PC-3 (cell line): ENCODE measurements around the gene JARID2. TPM values are rescaled to one million over a fixed set of nuclear protein-coding genes. Genes with fewer than 3 reads are reported as not detected.

ENCODE experiments used
- ATAC-seq: fragments of 200-7000 bp; cut with Tn5 transposase; 2 replicates; pipeline ENCODE4 v1.9.1; 2020; ENCODE audit warnings: mild to moderate bottlenecking, moderate library complexity
- BruUV-seq: library from RNA; stranded (reverse); fragments of 400-500 nt; replicated peaks from 2 replicates; lab custom pipeline; 2021; lab: Mats Ljungman, UMichigan
- CTCF ChIA-PET: fragments of 300-600 bp; sonication (Branson Sonifier 250); formaldehyde crosslinking; loops from one replicate; lab custom pipeline; 2022; ENCODE audit warnings: antibody characterized with exemption; lab: Charles Lee
- POLR2A ChIA-PET: fragments of 300-600 bp; sonication (Branson Sonifier 250); formaldehyde crosslinking; loops from one replicate; lab custom pipeline; 2022; ENCODE audit warnings: antibody characterized with exemption; ENCODE audit not compliant: unreplicated experiment; lab: Charles Lee
- DNase-seq: peaks from one replicate; pipeline ENCODE4 v3.0.0-alpha.2; 2015
- H2AFZ ChIP-seq: fragments of 300-600 bp; sonication (generic); 2 replicates; pipeline ENCODE4 v1.6.0; 2016; ENCODE audit warnings: antibody characterized with exemption, low read length
- H3F3A ChIP-seq: fragments of 300-600 bp; sonication (generic); one replicate; pipeline ENCODE4 v1.6.0; 2017; ENCODE audit warnings: antibody characterized with exemption, low read length, control low read depth, mild to moderate bottlenecking; ENCODE audit not compliant: unreplicated experiment
- H3K27ac ChIP-seq: fragments of 300-600 bp; sonication (generic); 2 replicates; pipeline ENCODE4 v1.5.1; 2016; ENCODE audit warnings: mild to moderate bottlenecking, low read length
- H3K27me3 ChIP-seq: fragments of 300-600 bp; sonication (generic); 2 replicates; pipeline ENCODE4 v1.6.1; 2016; ENCODE audit warnings: low read length, mixed read lengths
- H3K36me3 ChIP-seq: fragments of 300-600 bp; sonication (generic); 2 replicates; pipeline ENCODE4 v1.6.1; 2016; ENCODE audit warnings: low read depth, mixed run types, low read length, mixed read lengths
- H3K4me1 ChIP-seq: fragments of 300-600 bp; sonication (generic); 2 replicates; pipeline ENCODE4 v1.5.1; 2016; ENCODE audit warnings: low read length; ENCODE audit not compliant: insufficient read depth
- H3K4me2 ChIP-seq: fragments of 300-600 bp; sonication (generic); 2 replicates; pipeline ENCODE4 v1.6.0; 2016; ENCODE audit warnings: low read length
- H3K4me3 ChIP-seq: fragments of 300-600 bp; sonication (generic); 2 replicates; pipeline ENCODE4 v1.5.1; 2016; ENCODE audit warnings: mild to moderate bottlenecking, low read length, mixed read lengths
- H3K79me2 ChIP-seq: fragments of 300-600 bp; sonication (generic); 2 replicates; pipeline ENCODE4 v1.6.1; 2017; ENCODE audit warnings: low read length, mixed read lengths
- H3K9ac ChIP-seq: fragments of 300-600 bp; sonication (generic); 2 replicates; pipeline ENCODE4 v1.6.0; 2016; ENCODE audit warnings: mild to moderate bottlenecking, low read length
- H3K9me2 ChIP-seq: fragments of 300-600 bp; sonication (generic); replicated peaks from 2 replicates; pipeline ENCODE4 v1.6.1; 2016; ENCODE audit warnings: mixed run types, low read length, mixed read lengths
- H3K9me3 ChIP-seq: fragments of 300-600 bp; sonication (generic); 2 replicates; pipeline ENCODE4 v1.6.1; 2016; ENCODE audit warnings: low read length, mixed read lengths
- H4K20me1 ChIP-seq: fragments of 300-600 bp; sonication (generic); 2 replicates; pipeline ENCODE4 v1.6.1; 2016; ENCODE audit warnings: low read length, mixed read lengths
- EZH2 ChIP-seq: fragments of 300-600 bp; sonication (generic); IDR thresholded peaks from one replicate; pipeline ENCODE4 v1.6.1; 2017; ENCODE audit warnings: antibody characterized with exemption, mild to moderate bottlenecking, low read length; ENCODE audit not compliant: unreplicated experiment
- EZH2phosphoT487 ChIP-seq: fragments of 300-600 bp; sonication (generic); IDR thresholded peaks from 2 replicates; pipeline ENCODE4 v1.6.1; 2018; ENCODE audit warnings: mild to moderate bottlenecking, antibody characterized with exemption, low read length, borderline replicate concordance
- intact Hi-C: fragments of 100-400 bp; cut with micrococcal nuclease; formaldehyde crosslinking; loops from 2 replicates; pipeline ENCODE4 v1.9.0; 2023
- total RNA-seq: library from RNA; depleted of rRNA; stranded (reverse); fragments of >200 nt; gene quantifications from 2 replicates; pipeline ENCODE4 v1.2.3, GENCODE V29; 2014
- TF ChIP-seq, protein P1 (sequence below): fragments of 300-600 bp; sonication (generic); conservative IDR thresholded peaks from 2 replicates; pipeline ENCODE4 v1.5.1; 2017; ENCODE audit warnings: antibody characterized with exemption, low read depth, mild to moderate bottlenecking, low read length

Gene JARID2
- total RNA-seq, 1 experiment from 2014 or later, result 11.0 TPM

GRCh38 chr6:15292721-15293302 lies 46.9 kb downstream of the JARID2 start:
- ATAC-seq, result peak; percentile 54
- H3F3A ChIP-seq, result no peaks in the 10 kb centered on the region
- H3K79me2 ChIP-seq, result peaks cover 96% of the 10 kb centered on the region
- no peak overlapping the region for H3K4me3 ChIP-seq
- peaks cover 47% of the 10 kb centered on the region; the same call in 1 of the 2 replicates for H4K20me1 ChIP-seq
- H3K9me3 ChIP-seq, result no peaks in the 10 kb centered on the region
- intact Hi-C loops, result loop anchor here (5.0 kb wide), 1 partner anchor 36 kb away; no protein-coding TSS in a partner anchor
- TF ChIP-seq, protein P1, sequence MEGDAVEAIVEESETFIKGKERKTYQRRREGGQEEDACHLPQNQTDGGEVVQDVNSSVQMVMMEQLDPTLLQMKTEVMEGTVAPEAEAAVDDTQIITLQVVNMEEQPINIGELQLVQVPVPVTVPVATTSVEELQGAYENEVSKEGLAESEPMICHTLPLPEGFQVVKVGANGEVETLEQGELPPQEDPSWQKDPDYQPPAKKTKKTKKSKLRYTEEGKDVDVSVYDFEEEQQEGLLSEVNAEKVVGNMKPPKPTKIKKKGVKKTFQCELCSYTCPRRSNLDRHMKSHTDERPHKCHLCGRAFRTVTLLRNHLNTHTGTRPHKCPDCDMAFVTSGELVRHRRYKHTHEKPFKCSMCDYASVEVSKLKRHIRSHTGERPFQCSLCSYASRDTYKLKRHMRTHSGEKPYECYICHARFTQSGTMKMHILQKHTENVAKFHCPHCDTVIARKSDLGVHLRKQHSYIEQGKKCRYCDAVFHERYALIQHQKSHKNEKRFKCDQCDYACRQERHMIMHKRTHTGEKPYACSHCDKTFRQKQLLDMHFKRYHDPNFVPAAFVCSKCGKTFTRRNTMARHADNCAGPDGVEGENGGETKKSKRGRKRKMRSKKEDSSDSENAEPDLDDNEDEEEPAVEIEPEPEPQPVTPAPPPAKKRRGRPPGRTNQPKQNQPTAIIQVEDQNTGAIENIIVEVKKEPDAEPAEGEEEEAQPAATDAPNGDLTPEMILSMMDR, result no peak
- no peak for TF ChIP-seq EZH2phosphoT487
- no TSS peak for BruUV-seq
- no peak overlapping the region for H3K4me2 ChIP-seq
- H3K9ac ChIP-seq, result no peak overlapping the region
- peaks cover 22% of the 10 kb centered on the region for H3K4me1 ChIP-seq
- no peak for DNase-seq
- H3K9me2 ChIP-seq, result no peaks in the 10 kb centered on the region
- ChIA-PET CTCF (no interaction called here), POLR2A (no interaction called here)
- H2AFZ ChIP-seq, result no peak overlapping the region
- no peak overlapping the region for H3K27ac ChIP-seq
- 0 out of 2 replicates have a peak, but pooled peaks cover 3% of the 10 kb centered on the region for H3K36me3 ChIP-seq
- H3K27me3 ChIP-seq, result no peaks in the 10 kb centered on the region

DNA sequence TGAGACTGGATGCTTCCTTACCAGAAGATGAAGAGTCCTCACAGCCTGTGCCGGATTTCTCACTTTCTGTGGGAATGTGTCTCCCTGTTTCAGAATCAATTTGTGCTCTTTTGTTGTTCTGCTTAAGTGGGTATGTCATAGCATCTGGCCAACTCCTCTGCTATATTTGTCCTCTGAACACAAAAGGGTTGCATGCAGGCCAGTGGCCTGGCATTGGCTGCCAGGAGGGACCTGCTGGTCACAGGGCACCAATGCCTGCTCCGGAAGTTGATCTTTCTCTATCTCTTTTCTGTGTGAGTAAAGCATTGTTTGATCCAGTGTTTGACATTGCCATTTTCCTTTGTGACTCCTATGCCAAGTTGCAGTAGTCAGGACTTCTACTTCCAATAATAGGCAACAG lies 47.8 kb downstream of the JARID2 start:
- Histone ChIP-seq H3K9me2 (no peaks in the 10 kb centered on the region), H4K20me1 (peaks cover 43% of the 10 kb centered on the region; the same call in 1 of the 2 replicates), H3K79me2 (peaks cover 95% of the 10 kb centered on the region)

DNA sequence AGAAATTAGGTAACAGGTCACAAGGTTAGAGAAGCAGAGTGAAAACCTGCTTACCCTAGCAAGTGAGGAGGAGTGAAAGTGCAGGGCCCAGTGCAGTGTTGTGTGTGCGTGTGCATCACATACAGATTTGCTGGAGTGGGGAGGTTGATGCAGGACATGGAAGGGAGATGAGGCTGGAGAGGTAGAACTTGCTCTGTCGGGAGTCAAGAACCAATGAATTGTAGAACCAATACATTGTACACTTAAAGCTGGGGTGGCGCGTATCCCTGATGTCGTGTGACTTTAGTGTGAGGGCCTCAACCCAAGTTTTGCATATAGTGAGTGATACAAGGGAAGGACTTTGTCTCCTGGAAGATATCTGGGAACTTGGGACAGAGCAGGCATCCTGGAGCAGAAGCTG lies 48.6 kb downstream of the JARID2 start:
- DNase-seq (no peak), ATAC-seq (no peak)
- Histone ChIP-seq H3K9me2 (no peaks in the 10 kb centered on the region), H3K4me2 (no peak overlapping the region), H3K27me3 (no peaks in the 10 kb centered on the region), H4K20me1 (peaks cover 43% of the 10 kb centered on the region; the same call in 1 of the 2 replicates), H2AFZ (no peak overlapping the region), H3K4me3 (no peak overlapping the region), H3K9ac (no peak overlapping the region), H3K36me3 (0 out of 2 replicates have a peak, but pooled peaks cover 3% of the 10 kb centered on the region), H3F3A (no peaks in the 10 kb centered on the region), H3K79me2 (peaks cover 95% of the 10 kb centered on the region), H3K4me1 (peaks cover 12% of the 10 kb centered on the region), H3K27ac (no peak overlapping the region), H3K9me3 (no peaks in the 10 kb centered on the region)
- ChIA-PET POLR2A (no interaction called here), CTCF (no interaction called here)
- no TSS peak for BruUV-seq
- intact Hi-C loops, result loop anchor here (5.0 kb wide), 1 partner anchor 37 kb away; no protein-coding TSS in a partner anchor
- TF ChIP-seq EZH2, result no peak

More for the DNA sequence above, 47.8 kb downstream of the JARID2 start:
- Histone ChIP-seq H3K4me3 (no peak overlapping the region), H3K36me3 (0 out of 2 replicates have a peak, but pooled peaks cover 3% of the 10 kb centered on the region), H3K27ac (no peak overlapping the region), H3K9ac (no peak overlapping the region), H3K9me3 (no peaks in the 10 kb centered on the region), H2AFZ (no peak overlapping the region), H3K4me2 (no peak overlapping the region), H3K27me3 (no peaks in the 10 kb centered on the region), H3K4me1 (peaks cover 21% of the 10 kb centered on the region), H3F3A (no peaks in the 10 kb centered on the region)
- no peak for ATAC-seq
- CTCF ChIA-PET, result no interaction called here
- BruUV-seq, result no TSS peak
- no peak for DNase-seq
- intact Hi-C loops, result loop anchor here (5.0 kb wide), 1 partner anchor 36 kb away; no protein-coding TSS in a partner anchor
- POLR2A ChIA-PET, result no interaction called here
- TF ChIP-seq, protein P1, result no peak
- TF ChIP-seq EZH2phosphoT487 (no peak), EZH2 (no peak)
